HK-2 (cell line): ENCODE results near the gene NANOS1.

Source experiments
- DNase-seq: peaks from one replicate; pipeline ENCODE4 v3.0.0-alpha.2; 2018; ENCODE audit not compliant: unreplicated experiment

Gene NANOS1, protein sequence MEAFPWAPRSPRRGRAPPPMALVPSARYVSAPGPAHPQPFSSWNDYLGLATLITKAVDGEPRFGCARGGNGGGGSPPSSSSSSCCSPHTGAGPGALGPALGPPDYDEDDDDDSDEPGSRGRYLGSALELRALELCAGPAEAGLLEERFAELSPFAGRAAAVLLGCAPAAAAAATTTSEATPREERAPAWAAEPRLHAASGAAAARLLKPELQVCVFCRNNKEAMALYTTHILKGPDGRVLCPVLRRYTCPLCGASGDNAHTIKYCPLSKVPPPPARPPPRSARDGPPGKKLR

DNA sequence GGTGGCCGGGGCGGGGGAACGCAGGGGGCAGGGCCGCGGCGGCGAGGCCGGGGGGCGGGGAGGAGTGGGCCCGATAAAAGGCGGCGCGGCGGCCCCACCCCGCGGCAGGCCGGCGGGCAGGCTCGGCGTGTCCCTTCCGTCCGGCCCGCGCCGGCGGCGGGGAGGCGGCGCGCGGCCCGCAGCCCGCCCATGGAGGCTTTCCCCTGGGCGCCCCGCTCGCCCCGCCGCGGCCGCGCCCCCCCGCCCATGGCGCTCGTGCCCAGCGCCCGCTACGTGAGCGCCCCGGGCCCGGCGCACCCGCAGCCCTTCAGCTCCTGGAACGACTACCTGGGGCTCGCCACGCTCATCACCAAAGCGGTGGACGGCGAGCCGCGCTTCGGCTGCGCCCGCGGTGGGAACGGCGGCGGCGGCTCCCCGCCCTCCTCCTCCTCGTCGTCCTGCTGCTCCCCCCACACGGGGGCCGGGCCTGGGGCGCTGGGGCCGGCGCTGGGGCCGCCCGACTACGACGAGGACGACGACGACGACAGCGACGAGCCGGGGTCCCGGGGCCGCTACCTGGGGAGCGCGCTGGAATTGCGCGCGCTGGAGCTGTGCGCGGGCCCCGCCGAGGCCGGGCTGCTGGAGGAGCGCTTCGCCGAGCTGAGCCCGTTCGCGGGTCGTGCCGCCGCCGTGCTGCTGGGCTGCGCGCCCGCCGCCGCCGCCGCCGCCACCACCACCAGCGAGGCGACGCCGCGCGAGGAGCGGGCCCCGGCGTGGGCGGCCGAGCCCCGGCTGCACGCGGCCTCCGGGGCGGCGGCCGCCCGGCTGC, at the start of gene NANOS1:
Gene NANOS1, plus strand, starts transcription at position 102 of the 808 bp plus-strand sequence. Its CDS starts 88 bp downstream, at position 190.
- peak; percentile 74 for DNase-seq

DNA sequence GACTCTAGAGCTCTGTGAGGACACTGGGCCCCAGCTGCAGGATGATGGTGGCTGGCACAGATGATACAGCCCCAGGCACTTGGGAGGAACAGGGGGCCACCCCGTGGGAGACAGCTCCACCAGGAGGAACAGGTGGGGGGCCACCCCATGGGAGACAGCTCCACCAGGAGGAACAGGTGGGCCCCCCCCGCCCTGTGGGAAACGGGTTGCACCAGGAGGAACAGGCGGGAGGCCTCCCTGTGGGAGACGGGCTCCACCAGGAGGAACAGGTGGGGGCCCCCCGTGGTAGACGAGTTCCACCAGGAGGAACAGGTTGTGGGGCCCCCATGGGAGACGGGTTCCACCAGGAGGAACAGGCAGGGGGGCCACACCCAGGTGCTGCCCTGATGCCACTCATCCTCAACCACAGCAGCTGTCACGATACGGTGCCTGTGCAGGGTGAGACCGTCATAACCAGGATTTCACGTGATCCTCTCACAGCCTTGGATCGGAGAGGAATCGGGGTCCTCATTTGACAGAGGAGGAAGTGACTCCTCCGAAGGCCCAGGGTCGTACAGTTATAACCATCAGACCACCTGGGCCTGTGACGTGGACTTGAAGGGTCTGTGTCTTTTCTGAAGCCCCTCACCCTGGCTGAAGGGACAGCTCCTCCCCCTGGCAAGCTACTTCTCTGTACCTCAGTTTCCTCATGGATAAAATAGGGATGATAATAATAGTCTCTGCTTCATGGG, 49.2 kb upstream of the NANOS1 start:
- DNase-seq, result no peak

DNA sequence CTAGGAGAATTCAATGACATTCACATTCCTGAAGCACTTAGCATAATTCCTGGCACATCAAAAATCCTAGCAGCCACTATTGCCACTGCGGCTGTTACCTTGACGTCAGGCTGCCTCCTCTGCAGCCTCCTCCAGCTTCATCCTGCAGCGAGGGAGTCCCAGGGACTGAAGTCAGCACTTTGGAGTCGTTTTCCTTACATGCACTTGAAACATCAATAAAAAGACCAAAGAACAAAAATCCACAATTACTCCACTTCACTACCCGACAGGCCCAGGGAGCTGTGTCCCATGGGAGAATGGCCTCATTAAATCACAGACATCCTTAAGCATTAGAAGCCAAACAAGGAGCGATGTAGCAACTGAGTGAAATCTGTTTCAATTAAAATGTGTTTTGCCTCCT, 48.6 kb upstream of the NANOS1 start:
- DNase-seq, result no peak

DNA sequence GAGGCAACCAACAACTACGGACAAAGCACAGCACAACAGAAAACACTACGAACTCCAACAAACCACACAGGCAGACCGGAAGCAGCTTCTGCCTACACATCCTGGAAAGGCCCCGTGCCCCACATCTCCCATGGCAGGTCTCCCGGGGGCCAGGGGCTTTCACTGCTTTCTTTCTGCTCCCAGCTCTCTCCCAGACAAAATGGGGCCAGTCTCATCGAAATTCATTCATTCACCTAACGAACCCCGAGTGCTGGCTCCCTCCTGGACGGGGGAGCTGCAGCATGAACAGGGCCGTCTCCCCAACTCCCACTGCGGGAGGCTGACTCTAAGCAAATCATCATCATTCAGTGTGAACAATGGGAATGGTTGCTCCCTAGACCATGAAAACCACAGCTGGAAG, 47.6 kb upstream of the NANOS1 start:
- no peak for DNase-seq

DNA sequence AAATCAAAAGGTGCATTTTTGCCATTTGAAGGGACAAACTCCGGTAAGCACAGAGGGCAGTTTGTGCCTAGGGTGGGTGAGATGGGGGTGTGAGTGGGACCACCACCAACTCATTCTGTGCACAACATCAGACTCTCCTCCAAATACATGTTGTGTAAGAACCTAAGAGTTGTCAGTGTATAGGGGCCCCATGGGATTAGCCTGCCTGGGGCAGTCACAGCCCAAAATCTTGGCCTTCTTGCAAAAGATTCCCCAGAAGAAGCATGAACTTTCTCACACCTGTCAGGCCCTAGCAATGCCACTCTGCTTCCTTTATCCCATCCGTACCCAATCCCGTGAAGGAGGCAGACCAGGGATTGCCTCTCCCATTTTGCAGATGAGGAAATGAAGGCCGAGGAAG, 47.1 kb upstream of the NANOS1 start:
- no peak for DNase-seq

DNA sequence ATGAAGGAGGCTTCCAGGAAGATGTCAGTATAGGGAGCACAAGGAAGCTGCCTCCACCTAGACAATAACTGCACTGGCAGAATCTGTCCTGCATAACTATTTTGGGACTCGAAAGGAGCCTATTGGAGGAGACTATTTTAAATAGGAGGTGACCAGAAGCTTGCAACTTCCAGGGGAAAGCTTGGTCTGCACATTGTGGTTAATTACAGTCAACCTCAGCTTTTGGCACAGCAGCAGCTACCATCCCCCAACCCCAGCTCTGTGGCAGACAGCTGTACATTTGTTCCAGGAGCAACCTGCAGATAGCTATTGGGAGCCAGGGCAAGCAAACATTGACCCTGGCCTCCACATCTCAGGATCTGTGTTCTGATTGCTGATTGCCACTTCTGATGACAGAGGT, 46.3 kb upstream of the NANOS1 start:
- DNase-seq, result no peak

DNA sequence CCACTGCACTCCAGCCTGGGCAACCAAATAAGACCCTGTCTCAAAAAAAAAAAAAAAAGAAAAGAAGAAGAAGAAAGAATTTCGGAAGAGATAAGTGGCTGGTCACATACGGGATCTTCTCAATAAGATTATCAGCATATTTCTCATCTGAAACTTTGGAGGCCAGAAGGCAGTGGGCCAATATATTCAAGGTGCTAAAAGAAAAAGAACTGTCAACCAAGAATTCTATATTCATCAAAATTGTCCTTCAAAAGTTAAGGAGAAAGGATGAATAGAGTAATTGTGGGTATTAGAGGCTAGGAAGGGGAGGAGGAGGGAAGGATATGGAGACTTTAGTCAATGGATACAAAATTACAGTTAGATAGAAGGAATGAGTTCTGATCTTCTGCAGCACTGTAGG, 43.9 kb upstream of the NANOS1 start:
- DNase-seq, result no peak

DNA sequence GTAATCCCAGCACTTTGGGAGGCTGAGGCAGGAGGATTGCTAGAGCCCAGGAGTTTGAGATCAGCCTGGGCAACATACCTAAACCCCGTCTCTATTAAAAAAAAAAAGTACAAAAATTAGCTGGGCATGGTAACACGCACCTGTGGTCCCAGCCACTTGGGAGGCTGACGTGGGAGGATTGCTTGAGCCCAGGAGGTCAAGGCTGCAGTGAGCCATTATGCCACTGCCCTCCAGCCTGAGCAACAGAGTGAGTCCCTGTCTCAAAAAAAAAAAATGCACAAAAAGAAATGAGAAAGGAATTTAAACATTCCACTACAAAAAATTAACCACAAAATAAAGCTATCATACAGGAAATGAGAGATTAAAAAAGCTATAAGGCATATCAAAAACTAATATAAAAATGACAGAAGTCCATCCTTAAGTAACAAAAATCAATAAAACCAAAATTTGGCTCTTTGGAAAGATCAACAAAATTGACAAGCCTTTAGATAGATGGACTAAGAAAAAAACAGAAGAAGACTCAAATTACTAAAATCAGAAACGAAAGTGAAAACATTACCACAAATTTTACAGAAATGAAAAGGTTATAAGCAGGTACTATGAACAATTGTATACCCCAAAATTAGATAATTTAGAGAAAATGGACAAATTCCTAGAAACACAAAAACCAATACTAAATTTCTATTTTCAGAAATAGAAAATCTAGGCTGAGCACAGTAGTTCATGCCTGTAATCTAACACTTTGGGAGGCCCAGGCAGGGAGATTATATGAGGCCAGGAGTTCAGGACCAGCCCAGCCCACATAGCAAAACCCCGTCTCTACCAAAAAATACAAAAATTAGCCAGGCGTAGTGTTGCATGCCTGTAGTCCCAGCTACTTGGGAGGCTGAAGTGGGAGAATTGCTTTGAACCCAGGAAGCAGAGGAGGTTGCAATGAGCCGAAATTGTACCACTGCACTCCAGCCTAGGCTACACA, 42.4 kb upstream of the NANOS1 start:
- DNase-seq, result no peak

DNA sequence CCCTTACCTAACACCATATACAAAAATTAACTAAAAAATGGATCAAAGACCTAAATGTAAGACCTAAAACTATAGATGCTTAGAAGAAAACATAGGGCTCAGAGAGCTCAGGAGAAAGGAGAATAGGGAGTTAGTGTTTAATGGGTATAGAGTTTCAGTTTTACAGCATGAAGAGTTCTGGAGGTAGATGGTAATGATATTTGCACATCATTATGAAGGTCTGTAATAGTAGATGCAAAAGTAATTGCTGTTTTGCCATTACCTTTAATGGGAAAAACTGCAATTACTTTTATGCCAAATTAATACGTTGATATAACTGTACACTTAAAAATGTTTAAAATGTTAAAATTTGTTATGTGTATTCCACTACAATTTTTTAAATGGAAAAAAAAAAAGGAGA, 39.2 kb upstream of the NANOS1 start:
- no peak for DNase-seq

DNA sequence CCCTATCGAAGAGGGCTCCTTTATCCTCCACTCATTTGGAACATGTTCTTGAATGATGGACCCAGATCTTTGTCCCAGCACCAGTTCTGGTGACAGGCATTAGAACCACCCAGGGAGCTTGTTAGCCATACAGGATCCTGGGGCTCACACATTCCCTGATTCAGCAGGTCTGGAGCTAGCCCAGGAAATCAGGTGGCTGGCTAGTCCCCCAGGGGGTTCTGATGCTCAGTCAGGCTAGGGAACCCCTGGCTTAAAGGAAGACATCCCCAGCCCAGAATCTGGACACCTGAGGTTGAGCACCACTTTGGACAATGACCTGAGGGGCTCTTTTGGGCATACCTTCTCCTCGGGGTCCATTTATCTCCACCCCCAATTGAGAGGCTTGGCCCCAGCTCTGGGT, 37.0 kb upstream of the NANOS1 start:
- DNase-seq, result no peak

DNA sequence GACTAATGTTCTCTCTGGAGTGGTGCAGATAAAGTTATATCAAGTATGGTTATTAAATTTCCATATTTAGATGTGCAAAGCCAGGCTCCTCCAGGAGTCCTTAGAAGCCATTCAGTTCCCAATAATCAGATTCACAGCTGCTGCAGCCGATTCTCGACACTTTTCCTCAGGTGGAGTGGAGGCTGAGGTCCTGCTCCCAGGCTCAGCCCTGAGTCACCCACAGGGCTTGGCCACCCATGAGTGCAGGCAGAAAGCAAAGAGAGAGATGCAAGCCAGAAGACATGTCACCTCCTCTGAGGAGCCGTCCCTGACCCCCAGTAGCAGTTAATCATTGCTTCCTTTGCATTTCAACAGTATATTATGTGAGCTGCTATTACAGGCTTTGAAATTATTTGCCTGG, 36.3 kb upstream of the NANOS1 start:
- DNase-seq, result no peak

DNA sequence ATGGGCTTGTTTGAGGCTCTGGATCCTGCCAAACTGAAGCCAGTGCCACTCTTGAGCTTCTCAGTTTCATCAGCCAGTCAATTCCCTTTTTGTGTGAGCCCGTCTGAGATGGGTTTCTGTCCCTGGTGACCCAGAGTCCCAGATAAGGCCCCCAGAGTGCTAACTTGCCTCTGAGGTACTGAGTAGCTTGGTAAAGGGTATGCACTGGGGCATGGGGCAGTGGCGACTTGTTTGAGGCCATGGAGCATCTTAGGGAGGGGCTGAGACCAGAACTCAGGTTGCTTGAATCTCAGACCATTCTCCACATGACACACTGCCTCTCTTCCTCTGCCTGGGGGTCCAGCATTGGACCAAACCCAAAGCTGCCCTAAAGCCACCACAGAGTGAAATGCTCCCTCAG, 35.2 kb upstream of the NANOS1 start:
- no peak for DNase-seq

DNA sequence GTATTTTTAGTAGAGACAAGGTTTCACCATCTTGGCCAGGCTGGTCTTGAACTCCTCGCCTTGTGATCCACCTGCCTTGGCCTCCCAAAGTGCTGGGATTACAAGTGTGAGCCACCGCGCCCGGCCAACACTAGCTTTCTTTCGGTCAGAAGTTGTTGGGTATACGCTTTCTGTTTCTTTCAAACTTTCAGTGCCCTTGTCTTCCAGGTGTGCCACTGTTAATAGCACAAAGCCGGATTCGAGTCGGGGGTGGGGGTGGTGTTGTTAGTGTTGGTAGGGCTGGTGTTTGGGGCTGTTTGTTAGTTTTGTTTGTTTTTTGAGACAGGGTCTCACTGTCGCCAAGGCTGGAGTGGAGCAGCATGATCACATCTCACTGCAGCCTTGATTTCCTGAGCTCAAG, 33.8 kb upstream of the NANOS1 start:
- no peak for DNase-seq

DNA sequence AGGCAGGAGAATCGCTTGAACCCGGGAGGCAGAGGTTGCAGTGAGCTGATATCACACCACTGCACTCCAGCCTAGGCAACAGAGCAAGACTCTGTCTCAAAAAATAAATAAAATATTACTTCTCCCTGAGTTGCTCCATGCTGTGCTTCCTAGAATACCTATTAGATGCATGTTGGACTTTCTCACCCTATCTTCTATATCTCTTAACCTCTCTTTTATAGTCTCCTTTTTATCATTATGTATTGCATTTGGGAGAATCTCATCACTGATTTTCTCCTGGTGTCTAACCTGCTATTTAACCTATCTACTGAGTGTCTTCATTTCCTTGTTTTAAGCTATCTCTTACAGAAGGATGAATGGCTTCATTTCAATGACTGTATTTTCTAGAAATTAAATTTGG, 32.1 kb upstream of the NANOS1 start:
- no peak for DNase-seq

DNA sequence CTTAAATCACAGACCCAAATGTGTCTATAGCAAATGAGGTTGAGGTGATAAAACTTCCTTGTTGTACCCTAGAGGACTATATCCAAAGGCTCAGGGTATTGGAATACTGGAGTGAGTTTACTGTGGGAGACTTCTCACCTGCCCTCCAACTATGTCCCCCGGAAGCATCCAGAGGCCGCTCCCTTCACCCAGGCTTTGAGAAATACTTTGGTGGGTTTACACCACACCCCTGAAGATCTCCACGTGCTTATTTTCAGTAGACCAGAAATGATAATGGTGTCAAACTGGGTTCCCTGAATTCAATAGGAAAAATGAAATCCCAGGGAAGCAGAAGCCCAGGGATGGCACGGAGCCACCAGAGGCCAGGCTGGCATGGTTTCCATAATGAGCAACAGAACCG, 31.3 kb upstream of the NANOS1 start:
- DNase-seq, result no peak

DNA sequence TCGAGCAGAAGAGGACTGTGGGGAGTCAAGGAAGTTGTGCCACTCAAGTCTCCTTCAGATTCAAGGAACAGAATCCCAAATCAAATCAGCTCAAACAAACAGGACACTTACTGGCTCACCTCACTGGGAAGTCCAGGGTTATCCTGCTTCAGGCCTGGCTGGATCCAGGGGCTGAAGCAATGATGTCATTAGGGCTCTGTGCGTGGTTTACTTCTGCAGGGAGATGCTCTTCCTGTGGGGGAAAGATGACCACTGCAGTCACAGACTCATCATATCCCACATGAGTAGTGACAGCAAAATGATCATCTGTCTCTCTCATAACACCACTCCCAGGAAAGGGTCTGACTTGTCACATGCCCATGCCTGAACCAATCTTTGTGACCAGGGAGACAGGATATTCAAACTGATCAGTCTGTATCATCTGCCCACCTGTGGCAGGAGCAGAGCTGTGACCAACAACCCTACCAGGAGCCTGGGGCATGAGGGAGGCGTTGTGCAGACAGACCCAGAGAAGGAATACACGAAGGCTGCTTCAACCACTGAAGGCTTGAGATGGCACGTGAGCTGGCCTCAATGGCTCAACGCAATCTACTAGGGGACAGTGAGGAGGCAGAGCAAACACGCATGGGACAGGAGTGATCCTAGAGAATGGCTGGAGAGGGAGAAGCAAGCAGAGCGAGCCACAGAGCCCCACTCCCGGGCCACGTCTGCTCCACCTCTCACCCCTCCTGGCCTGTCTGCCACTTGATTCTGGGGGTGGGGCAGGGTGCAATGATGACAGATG, 27.6 kb upstream of the NANOS1 start:
- DNase-seq, result no peak

DNA sequence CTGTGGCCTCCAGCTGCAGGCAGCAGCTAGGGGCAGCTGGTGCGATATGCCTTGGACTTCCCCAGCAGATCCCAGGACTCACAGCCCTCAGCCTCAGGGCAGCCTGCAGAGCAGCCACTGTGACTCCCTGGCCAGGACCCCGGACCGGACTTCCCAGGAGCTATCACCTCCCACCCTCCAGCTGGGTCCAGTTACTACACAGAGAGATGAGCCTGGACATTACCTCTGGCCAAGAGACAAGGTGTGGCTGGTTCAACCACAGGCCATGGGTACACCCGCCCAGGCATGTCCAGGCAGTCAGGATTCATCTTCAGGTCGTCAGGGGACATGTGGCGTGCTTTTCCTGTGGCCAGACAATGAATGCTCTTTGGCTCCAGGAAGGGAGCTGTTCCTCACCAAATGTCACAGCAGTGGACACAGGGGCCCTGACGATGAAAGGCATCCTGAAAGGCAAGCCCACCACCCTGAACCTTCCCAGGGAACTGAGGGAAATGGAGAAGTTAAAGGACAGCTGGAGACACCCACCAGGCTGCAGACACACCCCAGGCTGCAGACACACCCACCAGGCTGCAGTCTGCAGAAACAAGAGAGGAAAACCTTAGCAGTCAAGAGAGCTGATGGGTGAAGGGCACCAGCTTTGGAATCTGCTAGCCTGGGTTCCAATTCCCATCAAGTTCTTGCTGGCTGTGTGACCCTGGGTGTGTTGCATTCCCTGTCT, 25.8 kb upstream of the NANOS1 start:
- DNase-seq, result no peak

DNA sequence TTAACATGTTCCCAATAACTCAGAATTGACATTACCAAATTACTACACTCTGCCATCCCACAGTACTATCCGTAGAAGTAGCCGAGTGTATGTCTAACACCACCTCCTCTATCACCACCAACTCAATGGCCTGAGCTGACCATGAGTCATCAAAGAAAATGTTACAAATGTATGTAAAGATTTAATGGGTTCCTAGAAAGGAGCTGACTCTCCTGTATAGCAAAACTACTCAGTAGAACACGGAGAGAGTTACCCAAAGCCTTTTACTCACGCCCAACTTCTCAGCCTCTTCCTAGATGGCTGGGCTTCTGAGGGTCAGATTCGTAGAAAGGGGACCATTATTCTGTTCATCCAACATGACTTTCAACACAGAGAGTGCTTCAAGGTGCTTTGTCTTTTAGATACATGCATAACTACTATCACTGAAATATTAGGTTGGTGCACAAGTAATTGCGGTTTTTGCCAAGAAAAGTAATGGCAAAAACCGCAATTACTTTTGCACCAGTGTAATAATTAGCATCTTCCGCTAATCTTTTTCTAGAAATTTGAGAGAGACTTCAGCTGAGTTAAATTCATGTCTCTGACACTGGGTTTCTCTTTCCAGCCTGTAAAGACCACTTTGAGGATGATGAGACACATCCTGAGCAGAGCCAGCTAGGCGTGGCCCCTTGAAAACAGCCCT, 24.0 kb upstream of the NANOS1 start:
- no peak for DNase-seq

DNA sequence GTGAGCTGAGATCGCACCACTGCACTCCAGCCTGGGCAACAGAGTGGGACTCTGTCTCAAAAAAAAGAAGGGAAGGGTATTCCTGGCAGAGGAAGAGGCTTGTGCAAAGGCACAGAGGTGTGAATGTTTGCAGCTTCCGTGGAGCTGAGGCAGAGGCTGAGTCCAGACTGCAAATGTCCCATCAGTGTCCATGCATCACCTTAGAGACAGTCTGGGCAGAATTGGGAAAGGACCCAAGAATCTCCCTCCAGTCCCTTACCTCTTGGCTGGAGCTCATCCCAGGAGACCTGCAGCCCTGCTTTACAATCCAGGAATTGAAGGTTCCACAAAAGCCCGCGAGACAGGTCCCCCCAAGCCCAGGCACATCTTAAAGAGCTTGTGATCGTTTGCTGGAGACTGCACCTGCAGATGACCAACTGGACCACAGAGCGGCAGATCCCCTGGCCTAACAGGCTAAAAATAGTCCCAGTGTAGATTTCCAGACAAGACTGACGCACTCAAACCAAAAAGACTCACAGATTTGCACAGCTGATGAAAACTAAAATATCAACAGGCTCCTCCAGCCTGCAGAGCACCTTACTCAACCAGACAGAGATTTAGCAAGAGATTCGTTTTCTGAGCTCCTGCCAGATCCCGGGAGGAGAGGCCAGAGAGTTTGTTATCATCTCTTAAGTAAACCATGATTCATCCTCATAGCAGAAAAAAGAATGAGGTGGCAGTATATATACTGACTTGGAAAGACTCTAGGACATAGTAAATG, 22.9 kb upstream of the NANOS1 start:
- no peak for DNase-seq
